GM18909 (cell line): ENCODE measurements around the gene SLC6A8.
"Not testable (repeated sequence)": the region's sequence is repeated elsewhere in the genome, so short reads cannot be mapped to it uniquely, and the experiment has no call there.

Source experiments
- ATAC-seq: cut with Tn5 transposase; IDR thresholded peaks from one replicate; pipeline ENCODE4 v1.9.1; 2021; ENCODE audit warnings: mild to moderate bottlenecking; ENCODE audit not compliant: unreplicated experiment, poor library complexity

SLC6A8 gene

GRCh38 chrX:153742796-153743467, 55.2 kb downstream of the SLC6A8 start:
- ATAC-seq, result not testable (repeated sequence)

- not testable (repeated sequence) for ATAC-seq
These were observed 55.9 kb downstream of the SLC6A8 start for GRCh38 chrX:153743468-153744209.

- no peak for ATAC-seq
These were observed 56.7 kb downstream of the SLC6A8 start for GRCh38 chrX:153744210-153745066.

- not testable (repeated sequence) for ATAC-seq
These were observed 57.3 kb downstream of the SLC6A8 start for GRCh38 chrX:153745067-153745433.
